Measurements from ENCODE around the gene EFNA1.

DNA sequence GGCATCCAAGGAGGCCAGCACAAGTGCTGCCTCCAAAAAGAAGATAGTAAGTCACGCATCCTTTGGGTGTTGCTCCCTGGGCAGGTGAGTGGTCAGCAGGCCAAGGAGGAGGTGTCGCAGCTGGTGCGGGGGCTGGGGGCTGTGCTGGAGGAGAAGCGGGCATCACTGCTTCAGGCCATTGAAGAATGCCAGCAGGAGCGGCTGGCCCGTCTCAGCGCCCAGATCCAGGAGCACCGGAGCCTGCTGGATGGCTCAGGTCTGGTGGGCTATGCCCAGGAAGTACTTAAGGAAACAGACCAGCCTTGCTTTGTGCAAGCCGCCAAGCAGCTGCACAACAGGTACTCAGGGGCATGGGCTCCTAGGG is 50.2 kb downstream of the EFNA1 start:
- TF ChIP-seq, protein P1, sequence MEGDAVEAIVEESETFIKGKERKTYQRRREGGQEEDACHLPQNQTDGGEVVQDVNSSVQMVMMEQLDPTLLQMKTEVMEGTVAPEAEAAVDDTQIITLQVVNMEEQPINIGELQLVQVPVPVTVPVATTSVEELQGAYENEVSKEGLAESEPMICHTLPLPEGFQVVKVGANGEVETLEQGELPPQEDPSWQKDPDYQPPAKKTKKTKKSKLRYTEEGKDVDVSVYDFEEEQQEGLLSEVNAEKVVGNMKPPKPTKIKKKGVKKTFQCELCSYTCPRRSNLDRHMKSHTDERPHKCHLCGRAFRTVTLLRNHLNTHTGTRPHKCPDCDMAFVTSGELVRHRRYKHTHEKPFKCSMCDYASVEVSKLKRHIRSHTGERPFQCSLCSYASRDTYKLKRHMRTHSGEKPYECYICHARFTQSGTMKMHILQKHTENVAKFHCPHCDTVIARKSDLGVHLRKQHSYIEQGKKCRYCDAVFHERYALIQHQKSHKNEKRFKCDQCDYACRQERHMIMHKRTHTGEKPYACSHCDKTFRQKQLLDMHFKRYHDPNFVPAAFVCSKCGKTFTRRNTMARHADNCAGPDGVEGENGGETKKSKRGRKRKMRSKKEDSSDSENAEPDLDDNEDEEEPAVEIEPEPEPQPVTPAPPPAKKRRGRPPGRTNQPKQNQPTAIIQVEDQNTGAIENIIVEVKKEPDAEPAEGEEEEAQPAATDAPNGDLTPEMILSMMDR (IDR thresholded peaks at IDR 0.05) = no peak
- no peak for TF ChIP-seq ZFX (IDR thresholded peaks at IDR 0.05; ENCODE audit: borderline replicate concordance)
